Endothelial cell of umbilical vein (primary cell): Measurements from ENCODE around the gene RNU6-8. TPM values are rescaled to one million over a fixed set of nuclear protein-coding genes. Genes with fewer than 3 reads are reported as not detected.

Source experiments
- BruUV-seq: library from RNA; stranded (reverse); fragments of 400-500 nt; replicated peaks from 2 replicates; lab custom pipeline; 2021; lab: Mats Ljungman, UMichigan
- CTCF ChIA-PET: fragments of 300-600, 350-600 bp; sonication (Branson Sonifier 250); formaldehyde crosslinking; loops from one replicate; lab custom pipeline; 2021; ENCODE audit warnings: antibody characterized with exemption, inconsistent platforms; lab: Charles Lee
- POLR2A ChIA-PET: fragments of 300-600, 350-600 bp; sonication (Branson Sonifier 250); formaldehyde crosslinking; loops from one replicate; lab custom pipeline; 2021; ENCODE audit warnings: antibody characterized with exemption, inconsistent platforms; lab: Charles Lee
- DNase-seq: peaks from one replicate; pipeline ENCODE4 v3.0.0-alpha.2; 2011; ENCODE audit warnings: low read depth, low spot score
- FAIRE-seq: peaks from 2 replicates; lab custom pipeline; 2011; peaks lifted over from hg19 to GRCh38; lab: Jason Lieb, UNC
- H2AFZ ChIP-seq: 2 replicates; pipeline ENCODE4 v1.6.0; 2012; ENCODE audit warnings: low read depth, low read length, control low read depth, inconsistent platforms
- H3K27ac ChIP-seq: 2 replicates; pipeline ENCODE4 v1.5.1; 2011; ENCODE audit warnings: low read depth, mild to moderate bottlenecking, control low read depth, low read length, moderate library complexity; ENCODE audit not compliant: insufficient read depth
- H3K27me3 ChIP-seq, 2 experiments: 2 replicates each; pipeline versions ENCODE4 v1.6.0 to v1.6.1; 2011; ENCODE audit warnings: low read length in 2 of 2, mixed read lengths in 1 of 2; ENCODE audit not compliant: control insufficient read depth in 2 of 2, insufficient read depth in 2 of 2
- H3K36me3 ChIP-seq, 2 experiments: 2 replicates in 1 of 2; 3 replicates in 1 of 2; pipeline ENCODE4 v1.5.1; 2011; ENCODE audit warnings: low read length in 2 of 2, mild to moderate bottlenecking in 1 of 2, moderate library complexity in 1 of 2; ENCODE audit not compliant: control insufficient read depth in 2 of 2, insufficient read depth in 2 of 2; ENCODE audit errors: extremely low read depth in 1 of 2
- H3K4me1 ChIP-seq: 3 replicates; pipeline ENCODE4 v1.5.1; 2011; ENCODE audit warnings: mild to moderate bottlenecking, low read length; ENCODE audit not compliant: control insufficient read depth, insufficient read depth; ENCODE audit errors: extremely low read depth
- H3K4me2 ChIP-seq: 2 replicates; pipeline ENCODE4 v1.6.1; 2011; ENCODE audit warnings: low read length, control low read depth, mixed read lengths; ENCODE audit not compliant: insufficient read depth
- H3K4me3 ChIP-seq, 3 experiments: fragments of 200-600 bp in 1 of 3; sonication (generic), shearing (Covaris generic) in 1 of 3; replicated peaks in 1 of 3; 2 replicates each; pipeline ENCODE4 v1.5.1; 2011 to 2016; ENCODE audit warnings: control low read depth in 3 of 3, low read length in 3 of 3, mild to moderate bottlenecking in 2 of 3, inconsistent platforms in 1 of 3, low read depth in 1 of 3, moderate library complexity in 1 of 3; ENCODE audit not compliant: insufficient read depth in 1 of 3
- H3K79me2 ChIP-seq: 2 replicates; pipeline ENCODE4 v1.6.0; 2012; ENCODE audit warnings: low read length, inconsistent platforms; ENCODE audit not compliant: control insufficient read depth, insufficient read depth
- H3K9ac ChIP-seq: replicated peaks from 2 replicates; pipeline ENCODE3; 2011; ENCODE audit warnings: low read length, control low read depth; ENCODE audit not compliant: insufficient read depth; ENCODE audit errors: extremely low read depth
- H3K9me1 ChIP-seq: replicated peaks from 3 replicates; pipeline ENCODE4 v1.6.0; 2011; ENCODE audit warnings: mild to moderate bottlenecking, low read length; ENCODE audit not compliant: control insufficient read depth, insufficient read depth; ENCODE audit errors: extremely low read depth
- H3K9me3 ChIP-seq: replicated peaks from 2 replicates; pipeline ENCODE4 v1.5.1; 2012; ENCODE audit warnings: low read length, inconsistent platforms; ENCODE audit not compliant: control insufficient read depth, insufficient read depth
- H4K20me1 ChIP-seq: replicated peaks from 2 replicates; pipeline ENCODE3; 2011; ENCODE audit warnings: mild to moderate bottlenecking, low read length; ENCODE audit not compliant: control insufficient read depth, insufficient read depth; ENCODE audit errors: extremely low read depth
- EZH2 ChIP-seq: IDR thresholded peaks from 2 replicates; pipeline ENCODE4 v1.6.1; 2012; ENCODE audit warnings: borderline replicate concordance, low read depth, mild to moderate bottlenecking, moderate library complexity, low read length, inconsistent platforms; ENCODE audit not compliant: severe bottlenecking
- FOS ChIP-seq: IDR thresholded peaks from 2 replicates; pipeline ENCODE4 v1.6.1; 2011; ENCODE audit warnings: mild to moderate bottlenecking, low read length, moderate library complexity, borderline replicate concordance; ENCODE audit not compliant: insufficient read depth
- GATA2 ChIP-seq: IDR thresholded peaks from 2 replicates; pipeline ENCODE4 v1.7.0; 2011; ENCODE audit warnings: low read depth, mild to moderate bottlenecking, moderate library complexity, mixed read lengths, low read length; ENCODE audit not compliant: insufficient read length, insufficient read depth
- JUN ChIP-seq: IDR thresholded peaks from 2 replicates; pipeline ENCODE4 v1.6.1; 2011; ENCODE audit warnings: borderline replicate concordance, low read depth; ENCODE audit not compliant: insufficient read length, insufficient read depth
- MYC ChIP-seq: IDR thresholded peaks from one replicate; pipeline ENCODE4 v1.6.1; 2011; ENCODE audit warnings: mild to moderate bottlenecking, low read depth, low read length
- POLR2A ChIP-seq: IDR thresholded peaks from 2 replicates; pipeline ENCODE4 v1.6.1; 2012; ENCODE audit warnings: low read depth, mild to moderate bottlenecking, control low read depth, low read length
- POLR2AphosphoS5 ChIP-seq: IDR thresholded peaks from 2 replicates; pipeline ENCODE4 v1.6.1; 2012; ENCODE audit warnings: low read depth, mild to moderate bottlenecking, control low read depth, low read length, moderate library complexity; ENCODE audit not compliant: insufficient read depth
- dilution Hi-C: fragments of 300-500 bp; cut with MboI; formaldehyde crosslinking; loops from one replicate; pipeline ENCODE4 v1.15.0; 2019; ENCODE audit warnings: low sequenced_read_pairs; ENCODE audit not compliant: extremely low pct_ligation_motif_present
- intact Hi-C: fragments of 100-400 bp; cut with micrococcal nuclease; formaldehyde crosslinking; loops from one replicate; pipeline ENCODE4 v1.10.0; 2022
- polyA plus RNA-seq, 4 experiments: library from polyadenylated mRNA; depleted of rRNA in 3 of 4; stranded (reverse) in 3 of 4; unstranded in 1 of 4; fragments of >200 nt; gene quantifications; 2 replicates each; pipeline versions ENCODE4 v1.2.1 to v1.2.3, GENCODE V29; 2011 to 2012; ENCODE audit warnings: missing spikeins in 1 of 4
- total RNA-seq: library from RNA; stranded (reverse); gene quantifications from 2 replicates; pipeline ENCODE4 v1.2.3, GENCODE V29; 2021
- TF ChIP-seq, protein P1 (sequence below): IDR thresholded peaks from 2 replicates; pipeline ENCODE4 v1.6.1; 2011; ENCODE audit not compliant: insufficient read depth, insufficient read length
- TF ChIP-seq, protein P2 (sequence below), 2 donors: IDR thresholded peaks; 1 replicate in 1 of 2; 2 replicates in 1 of 2; pipeline ENCODE4 v1.5.1; 2011; ENCODE audit warnings: low read length in 2 of 2, mild to moderate bottlenecking in 2 of 2, moderate library complexity in 2 of 2, control low read depth in 1 of 2, inconsistent platforms in 1 of 2, low read depth in 1 of 2; ENCODE audit not compliant: insufficient read depth in 1 of 2; ENCODE audit errors: extremely low read depth in 1 of 2

The RNU6-8 gene
- total and polyA plus RNA-seq, 2 donors (not counting 3 experiments of a cell fraction or from before 2014, with no cell fraction given): not detected

DNA sequence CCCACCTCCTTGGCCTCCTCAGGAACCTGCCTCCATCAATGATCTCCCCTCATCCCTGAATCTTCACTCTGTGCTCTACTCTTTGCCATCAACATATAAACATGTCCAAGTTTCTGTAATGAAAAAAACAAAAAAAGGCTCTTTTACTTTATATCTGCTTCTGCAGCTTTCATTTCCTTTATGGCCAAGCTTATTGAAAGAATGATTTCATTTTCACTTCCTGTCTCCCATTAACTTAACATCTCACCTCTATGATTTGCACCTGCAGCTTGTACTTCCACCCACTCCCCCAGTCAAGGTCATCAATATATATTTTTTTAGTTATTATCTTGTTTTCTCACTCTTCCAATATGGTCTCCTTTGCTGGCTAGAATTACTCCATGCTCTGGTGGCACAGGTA, 16.8 kb downstream of the RNU6-8 start:
- no peak for FAIRE-seq

More for the DNA sequence above, 16.8 kb downstream of the RNU6-8 start:
- ChIA-PET POLR2A (no interaction called here), CTCF (no interaction called here)
- no peak overlapping the region for H3K4me3 ChIP-seq
- intact Hi-C loops: no loop called here
- H3K27ac ChIP-seq: no peak overlapping the region
- no peaks in the 10 kb centered on the region for H3K9me3 ChIP-seq
- no peaks in the 10 kb centered on the region for H3K27me3 ChIP-seq
- H3K79me2 ChIP-seq: no peaks in the 10 kb centered on the region
- no peak for DNase-seq
- H2AFZ ChIP-seq: no peak overlapping the region
- BruUV-seq: no TSS peak
- H3K9me1 ChIP-seq: no peaks in the 10 kb centered on the region
- H3K36me3 ChIP-seq: no peaks in the 10 kb centered on the region
- TF ChIP-seq GATA2: no peak
- TF ChIP-seq EZH2: no peak
- TF ChIP-seq FOS: no peak
- TF ChIP-seq POLR2A: no peak
- TF ChIP-seq, protein P1, sequence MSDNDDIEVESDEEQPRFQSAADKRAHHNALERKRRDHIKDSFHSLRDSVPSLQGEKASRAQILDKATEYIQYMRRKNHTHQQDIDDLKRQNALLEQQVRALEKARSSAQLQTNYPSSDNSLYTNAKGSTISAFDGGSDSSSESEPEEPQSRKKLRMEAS: no peak
- TF ChIP-seq, protein P2, sequence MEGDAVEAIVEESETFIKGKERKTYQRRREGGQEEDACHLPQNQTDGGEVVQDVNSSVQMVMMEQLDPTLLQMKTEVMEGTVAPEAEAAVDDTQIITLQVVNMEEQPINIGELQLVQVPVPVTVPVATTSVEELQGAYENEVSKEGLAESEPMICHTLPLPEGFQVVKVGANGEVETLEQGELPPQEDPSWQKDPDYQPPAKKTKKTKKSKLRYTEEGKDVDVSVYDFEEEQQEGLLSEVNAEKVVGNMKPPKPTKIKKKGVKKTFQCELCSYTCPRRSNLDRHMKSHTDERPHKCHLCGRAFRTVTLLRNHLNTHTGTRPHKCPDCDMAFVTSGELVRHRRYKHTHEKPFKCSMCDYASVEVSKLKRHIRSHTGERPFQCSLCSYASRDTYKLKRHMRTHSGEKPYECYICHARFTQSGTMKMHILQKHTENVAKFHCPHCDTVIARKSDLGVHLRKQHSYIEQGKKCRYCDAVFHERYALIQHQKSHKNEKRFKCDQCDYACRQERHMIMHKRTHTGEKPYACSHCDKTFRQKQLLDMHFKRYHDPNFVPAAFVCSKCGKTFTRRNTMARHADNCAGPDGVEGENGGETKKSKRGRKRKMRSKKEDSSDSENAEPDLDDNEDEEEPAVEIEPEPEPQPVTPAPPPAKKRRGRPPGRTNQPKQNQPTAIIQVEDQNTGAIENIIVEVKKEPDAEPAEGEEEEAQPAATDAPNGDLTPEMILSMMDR (IDR thresholded peaks at IDR 0.05; ENCODE audit: extremely low read depth in 1 of 2, insufficient read depth in 1 of 2, low read depth in 1 of 2, low read length in 2 of 2): no peak
- no peak for TF ChIP-seq MYC
- TF ChIP-seq POLR2AphosphoS5: no peak
- no peak for TF ChIP-seq JUN
- H3K4me1 ChIP-seq: no peaks in the 10 kb centered on the region
- no peaks in the 10 kb centered on the region for H4K20me1 ChIP-seq
- no peak overlapping the region for H3K4me2 ChIP-seq
- dilution Hi-C loops: no loop called here
- H3K9ac ChIP-seq: no peak overlapping the region
